Mucosa of rectum (tissue), 2 donors: ENCODE results near the gene DNPH1.

ENCODE experiments used
- H3K27ac ChIP-seq, 2 donors: one replicate each; pipeline ENCODE4 v1.7.0; 2013; ENCODE audit warnings: inconsistent platforms in 2 of 2, low read depth in 2 of 2, low read length in 2 of 2
- H3K27me3 ChIP-seq, 2 donors: one replicate each; pipeline ENCODE4 v1.7.0; 2013; ENCODE audit warnings: low read length in 2 of 2; ENCODE audit not compliant: control insufficient read depth in 2 of 2, insufficient read depth in 2 of 2
- H3K36me3 ChIP-seq, 2 donors: one replicate each; pipeline ENCODE4 v1.7.0; 2013; ENCODE audit warnings: low read length in 2 of 2; ENCODE audit not compliant: control insufficient read depth in 2 of 2, insufficient read depth in 2 of 2
- H3K4me1 ChIP-seq, 2 donors: one replicate each; pipeline ENCODE4 v1.7.0; 2013; ENCODE audit warnings: low read length in 2 of 2, mild to moderate bottlenecking in 1 of 2; ENCODE audit not compliant: control insufficient read depth in 2 of 2, insufficient read depth in 2 of 2
- H3K4me3 ChIP-seq, 2 donors: one replicate each; pipeline ENCODE4 v1.7.0; 2013; ENCODE audit warnings: low read length in 2 of 2
- H3K9ac ChIP-seq, 2 donors: one replicate each; pipeline ENCODE4 v1.7.0; 2013; ENCODE audit warnings: low read length in 2 of 2, low read depth in 1 of 2, mild to moderate bottlenecking in 1 of 2
- H3K9me3 ChIP-seq, 2 donors: one replicate each; pipeline ENCODE4 v1.7.0; 2013; ENCODE audit warnings: low read length in 2 of 2; ENCODE audit not compliant: control insufficient read depth in 2 of 2
- donor health status: healthy.
- donor health status: Normal muscosa, but diverticular disease.

DNPH1 gene

GRCh38 chr6:43243664-43244321 lies 14.5 kb upstream of the DNPH1 start:
- no peaks in the 10 kb centered on the region for H3K36me3 ChIP-seq
- no peaks in the 10 kb centered on the region for H3K9me3 ChIP-seq
- H3K4me1 ChIP-seq, result peaks cover 7 to 14% of the 10 kb centered on the region in 2 donors
- H3K27me3 ChIP-seq, result peaks cover 30 to 43% of the 10 kb centered on the region in 2 donors
- H3K27ac ChIP-seq, result no peak overlapping the region
- no peak overlapping the region for H3K9ac ChIP-seq
- no peak overlapping the region for H3K4me3 ChIP-seq

- H3K27me3 ChIP-seq, result peaks cover 30 to 43% of the 10 kb centered on the region in 2 donors
- H3K9ac ChIP-seq, result no peak within 1 kb of the TSS
- H3K27ac ChIP-seq, result no peak within 1 kb of the TSS
These were observed 13.8 kb upstream of the DNPH1 start, which contains the start of gene TTBK1 for GRCh38 chr6:43242908-43243663. TSS of gene TTBK1 (plus strand) at chr6:43243481. CDS start at chr6:43246661, 3,180 bp downstream.

GRCh38 chr6:43241446-43241845 lies 12.2 kb upstream of the DNPH1 start:
- Histone ChIP-seq H3K36me3 (no peaks in the 10 kb centered on the region), H3K27me3 (peaks cover 28 to 42% of the 10 kb centered on the region in 2 donors), H3K27ac (no peak overlapping the region), H3K9me3 (no peaks in the 10 kb centered on the region), H3K9ac (no peak overlapping the region), H3K4me3 (no peak overlapping the region), H3K4me1 (no peaks in the 10 kb centered on the region)

More at GRCh38 chr6:43242908-43243663, 13.8 kb upstream of the DNPH1 start, which contains the start of gene TTBK1:
- no peaks in the 10 kb centered on the region for H3K36me3 ChIP-seq
- no peak within 1 kb of the TSS for H3K4me3 ChIP-seq
- H3K9me3 ChIP-seq, result no peaks in the 10 kb centered on the region
- peaks cover 7 to 14% of the 10 kb centered on the region in 2 donors for H3K4me1 ChIP-seq

- no peaks in the 10 kb centered on the region for H3K4me1 ChIP-seq
- H3K27me3 ChIP-seq, result peaks cover 28 to 41% of the 10 kb centered on the region in 2 donors
- H3K9ac ChIP-seq, result no peak overlapping the region
- H3K9me3 ChIP-seq, result no peaks in the 10 kb centered on the region
- no peak overlapping the region for H3K4me3 ChIP-seq
- no peak overlapping the region for H3K27ac ChIP-seq
- no peaks in the 10 kb centered on the region for H3K36me3 ChIP-seq
These were observed 11.7 kb upstream of the DNPH1 start for GRCh38 chr6:43240950-43241349.

GRCh38 chr6:43239054-43239453 lies 9.8 kb upstream of the DNPH1 start:
- H3K9me3 ChIP-seq, result no peaks in the 10 kb centered on the region
- no peak overlapping the region for H3K4me3 ChIP-seq
- H3K27me3 ChIP-seq, result peaks cover 18 to 24% of the 10 kb centered on the region in 2 donors
- no peak overlapping the region for H3K27ac ChIP-seq
- no peaks in the 10 kb centered on the region for H3K36me3 ChIP-seq
- H3K4me1 ChIP-seq, result no peaks in the 10 kb centered on the region
- H3K9ac ChIP-seq, result no peak overlapping the region

- H3K27ac ChIP-seq, result no peak overlapping the region
- H3K27me3 ChIP-seq, result peaks cover 0 to 3% of the 10 kb centered on the region in 2 donors
- H3K4me1 ChIP-seq, result no peaks in the 10 kb centered on the region
- H3K9me3 ChIP-seq, result no peaks in the 10 kb centered on the region
- H3K9ac ChIP-seq, result no peak overlapping the region
- no peaks in the 10 kb centered on the region for H3K36me3 ChIP-seq
- H3K4me3 ChIP-seq, result no peak overlapping the region
These were observed 6.6 kb upstream of the DNPH1 start for GRCh38 chr6:43235841-43236240.

GRCh38 chr6:43231735-43232450 lies 2.6 kb upstream of the DNPH1 start:
- no peaks in the 10 kb centered on the region for H3K9me3 ChIP-seq
- no peak overlapping the region for H3K27ac ChIP-seq
- H3K36me3 ChIP-seq, result no peaks in the 10 kb centered on the region
- H3K4me3 ChIP-seq, result no peak overlapping the region
- H3K27me3 ChIP-seq, result peaks cover 0 to 3% of the 10 kb centered on the region in 2 donors
- no peak overlapping the region for H3K9ac ChIP-seq
- H3K4me1 ChIP-seq, result peaks cover 3 to 4% of the 10 kb centered on the region in 2 donors

- Histone ChIP-seq H3K9ac (no peak overlapping the region), H3K4me1 (peaks cover 3 to 4% of the 10 kb centered on the region in 2 donors), H3K4me3 (no peak overlapping the region), H3K9me3 (no peaks in the 10 kb centered on the region), H3K27ac (no peak overlapping the region), H3K36me3 (peaks cover 0 to 4% of the 10 kb centered on the region in 2 donors), H3K27me3 (peaks cover 0 to 3% of the 10 kb centered on the region in 2 donors)
These were observed 1.8 kb upstream of the DNPH1 start for GRCh38 chr6:43231053-43231452.

- peak overlapping the region in 1 of 2 donors; percentile 70 for H3K9ac ChIP-seq
- peaks cover 0 to 3% of the 10 kb centered on the region in 2 donors for H3K27me3 ChIP-seq
- peaks cover 3 to 4% of the 10 kb centered on the region in 2 donors for H3K4me1 ChIP-seq
- no peak overlapping the region for H3K27ac ChIP-seq
- peaks cover 0 to 7% of the 10 kb centered on the region in 2 donors for H3K36me3 ChIP-seq
- H3K4me3 ChIP-seq, result peak overlapping the region; percentile 63 to 79
- H3K9me3 ChIP-seq, result no peaks in the 10 kb centered on the region
These were observed 731 bp upstream of the DNPH1 start for GRCh38 chr6:43229803-43230620.
